Stimulated activated CD4-positive, alpha-beta T cell treated with anti-CD3 and anti-CD28 coated beads, Interleukin-1b, Interleukin-23, amount 100 ng/mL, for 48 hours (primary cell): ENCODE data around the gene SNAPC5.

Experiments
- DNase-seq: peaks from one replicate; pipeline ENCODE4 v3.0.0-alpha.2; 2020

The SNAPC5 gene

GRCh38 chr15:66454143-66454542, 43.4 kb downstream of the SNAPC5 start:
- no peak for DNase-seq

- no peak for DNase-seq
These were observed 44.5 kb downstream of the SNAPC5 start for GRCh38 chr15:66452971-66453580.

- DNase-seq: no peak
These were observed 45.1 kb downstream of the SNAPC5 start for GRCh38 chr15:66452420-66452819.
